ENCODE data around the gene SCYGR4.
"Not testable (repeated sequence)": the region's sequence is repeated elsewhere in the genome, so short reads cannot be mapped to it uniquely, and the experiment has no call there.

DNA sequence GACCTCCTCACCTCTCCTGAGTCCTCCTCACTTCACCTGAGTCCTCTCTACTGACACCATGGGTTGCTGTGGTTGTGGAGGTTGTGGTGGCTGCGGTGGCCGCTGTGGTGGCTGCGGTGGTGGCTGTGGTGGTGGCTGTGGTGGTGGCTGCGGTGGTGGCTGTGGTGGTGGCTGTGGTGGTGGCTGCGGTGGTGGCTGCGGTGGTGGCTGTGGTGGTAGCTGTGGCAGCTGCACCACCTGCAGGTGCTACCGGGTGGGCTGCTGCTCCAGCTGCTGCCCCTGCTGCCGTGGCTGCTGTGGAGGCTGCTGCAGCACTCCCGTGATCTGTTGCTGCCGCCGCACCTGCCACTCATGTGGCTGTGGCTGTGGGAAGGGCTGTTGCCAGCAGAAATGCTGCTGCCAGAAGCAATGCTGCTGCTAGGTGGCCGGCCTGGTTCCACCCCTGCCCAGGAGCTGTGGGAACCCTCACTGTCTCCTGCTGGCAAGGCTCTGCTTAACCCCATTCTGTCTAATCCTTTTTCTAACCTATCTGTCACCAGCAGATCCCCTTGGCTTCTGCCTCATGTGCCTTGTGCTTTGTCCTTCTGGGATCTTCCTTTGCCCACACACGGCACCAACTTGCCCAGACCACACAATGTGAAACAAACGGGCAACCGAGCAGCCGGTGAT, 18.3 kb upstream of the SCYGR4 start, which contains the start of gene SCYGR2:
- TF ChIP-seq, protein P1, sequence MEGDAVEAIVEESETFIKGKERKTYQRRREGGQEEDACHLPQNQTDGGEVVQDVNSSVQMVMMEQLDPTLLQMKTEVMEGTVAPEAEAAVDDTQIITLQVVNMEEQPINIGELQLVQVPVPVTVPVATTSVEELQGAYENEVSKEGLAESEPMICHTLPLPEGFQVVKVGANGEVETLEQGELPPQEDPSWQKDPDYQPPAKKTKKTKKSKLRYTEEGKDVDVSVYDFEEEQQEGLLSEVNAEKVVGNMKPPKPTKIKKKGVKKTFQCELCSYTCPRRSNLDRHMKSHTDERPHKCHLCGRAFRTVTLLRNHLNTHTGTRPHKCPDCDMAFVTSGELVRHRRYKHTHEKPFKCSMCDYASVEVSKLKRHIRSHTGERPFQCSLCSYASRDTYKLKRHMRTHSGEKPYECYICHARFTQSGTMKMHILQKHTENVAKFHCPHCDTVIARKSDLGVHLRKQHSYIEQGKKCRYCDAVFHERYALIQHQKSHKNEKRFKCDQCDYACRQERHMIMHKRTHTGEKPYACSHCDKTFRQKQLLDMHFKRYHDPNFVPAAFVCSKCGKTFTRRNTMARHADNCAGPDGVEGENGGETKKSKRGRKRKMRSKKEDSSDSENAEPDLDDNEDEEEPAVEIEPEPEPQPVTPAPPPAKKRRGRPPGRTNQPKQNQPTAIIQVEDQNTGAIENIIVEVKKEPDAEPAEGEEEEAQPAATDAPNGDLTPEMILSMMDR (IDR thresholded peaks at IDR 0.05 in 2 of 3, conservative IDR thresholded peaks at IDR 0.05 in 1 of 3; ENCODE audit: control insufficient read depth in 2 of 3, extremely low read depth in 1 of 3, insufficient read depth in 1 of 3, low read depth in 3 of 3, low read length in 3 of 3): not testable (repeated sequence)
- TF ChIP-seq SP1 (IDR thresholded peaks at IDR 0.05; ENCODE audit: low read depth, low read length): not testable (repeated sequence)

Measured in GM12878 (cell line).